ENCODE data around the gene TMEM271. TPM values are rescaled to one million over a fixed set of nuclear protein-coding genes. Genes with fewer than 3 reads are reported as not detected.

Gene TMEM271
- total RNA-seq, 2 experiments from 2014 or later: not detected

DNA sequence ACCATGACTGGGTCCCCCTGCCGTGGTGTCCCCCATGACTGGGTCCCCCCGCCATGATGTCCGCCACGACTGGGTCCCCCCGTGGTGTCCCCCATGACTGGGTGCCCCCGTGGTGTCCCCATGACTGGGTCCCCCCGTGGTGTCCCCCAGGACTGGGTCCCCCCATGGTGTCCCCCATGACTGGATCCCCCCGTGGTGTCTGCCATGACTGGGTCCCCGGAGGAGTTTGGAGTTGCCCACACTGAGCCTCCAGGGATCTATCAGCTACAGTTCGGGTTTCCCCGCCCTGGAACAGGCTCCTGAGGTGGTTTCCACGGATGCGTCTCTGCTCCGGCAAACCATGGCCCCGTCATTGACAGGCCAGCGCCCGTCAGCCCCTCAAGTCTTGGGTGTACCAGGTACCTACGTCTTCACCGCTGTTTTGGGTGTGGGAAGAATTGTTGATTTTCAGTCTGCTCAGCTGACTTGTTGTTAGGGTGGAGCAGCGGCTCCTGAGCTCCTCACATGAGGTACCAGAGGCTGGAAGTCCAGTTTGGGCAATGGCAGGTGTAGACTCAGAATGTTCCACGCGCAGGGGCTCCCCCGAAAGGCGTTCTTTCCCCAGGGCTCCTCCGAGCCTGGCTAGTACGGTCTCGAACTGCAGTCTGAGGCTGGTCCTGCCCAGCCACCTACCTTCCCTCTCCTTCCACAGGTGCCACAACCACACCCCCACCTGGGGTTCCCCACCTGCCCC, 41.0 kb upstream of the TMEM271 start:
- Mint-ChIP-seq H3K36me3 (ENCODE audit: low read depth) (no peaks in the 10 kb centered on the region), H3K27ac (no peak overlapping the region), H3K4me3 (no peak overlapping the region), H3K4me1 (ENCODE audit: low read depth) (no peaks in the 10 kb centered on the region), H3K27me3 (ENCODE audit: low read depth) (peaks cover 10% of the 10 kb centered on the region), H3K9me3 (peaks cover 2% of the 10 kb centered on the region)
- no peak for DNase-seq
- intact Hi-C loops (cut with micrococcal nuclease): no loop called here
- CTCF ChIA-PET: no interaction called here

DNA sequence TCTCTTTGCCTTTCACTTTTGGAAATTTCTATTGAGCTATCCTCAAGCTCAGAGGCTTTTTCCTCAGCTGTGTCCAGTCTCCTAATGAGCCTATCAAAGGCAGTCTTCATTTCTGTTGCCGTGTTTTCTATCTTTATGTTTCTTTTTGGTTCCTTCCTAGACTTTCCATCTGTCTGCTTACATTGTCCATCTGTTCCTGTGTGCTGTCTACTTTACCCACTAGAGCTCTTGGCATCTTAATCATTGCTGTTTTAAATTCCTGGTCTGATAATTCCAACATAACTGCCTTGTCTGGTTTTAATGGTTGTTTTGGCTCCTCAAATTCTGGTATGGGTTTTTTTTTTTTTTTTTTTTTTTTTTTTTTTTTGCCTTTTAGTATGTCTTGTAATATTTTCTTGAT, 40.0 kb upstream of the TMEM271 start:
- DNase-seq: no peak
- H3K27me3 Mint-ChIP-seq (ENCODE audit: low read depth): peaks cover 10% of the 10 kb centered on the region
- no peak overlapping the region for H3K27ac Mint-ChIP-seq
- no peaks in the 10 kb centered on the region for H3K4me1 Mint-ChIP-seq (ENCODE audit: low read depth)
- H3K36me3 Mint-ChIP-seq (ENCODE audit: low read depth): no peaks in the 10 kb centered on the region
- H3K9me3 Mint-ChIP-seq: peaks cover 2% of the 10 kb centered on the region
- no peak overlapping the region for H3K4me3 Mint-ChIP-seq
- CTCF ChIA-PET: no interaction called here
- intact Hi-C loops (cut with micrococcal nuclease): no loop called here

- DNase-seq: no peak
- no peak overlapping the region for H3K27ac Mint-ChIP-seq
- no peaks in the 10 kb centered on the region for H3K4me1 Mint-ChIP-seq (ENCODE audit: low read depth)
- CTCF ChIA-PET: interaction anchor here (1.2 kb wide), 1 partner anchor 12 kb away, joined by 3 read pairs; no protein-coding TSS in a partner anchor
- intact Hi-C loops (cut with micrococcal nuclease): no loop called here
- H3K4me3 Mint-ChIP-seq: no peak overlapping the region
- H3K36me3 Mint-ChIP-seq (ENCODE audit: low read depth): no peaks in the 10 kb centered on the region
- peaks cover 19% of the 10 kb centered on the region for H3K27me3 Mint-ChIP-seq (ENCODE audit: low read depth)
- peaks cover 2% of the 10 kb centered on the region for H3K9me3 Mint-ChIP-seq
These were observed 37.0 kb upstream of the TMEM271 start for GRCh38 chr4:613126-613525.

GRCh38 chr4:612749-613125, 36.6 kb upstream of the TMEM271 start:
- Mint-ChIP-seq H3K4me1 (ENCODE audit: low read depth) (no peaks in the 10 kb centered on the region), H3K9me3 (peaks cover 2% of the 10 kb centered on the region), H3K27ac (no peak overlapping the region), H3K27me3 (ENCODE audit: low read depth) (peaks cover 15% of the 10 kb centered on the region), H3K36me3 (ENCODE audit: low read depth) (no peaks in the 10 kb centered on the region), H3K4me3 (no peak overlapping the region)
- intact Hi-C loops (cut with micrococcal nuclease): no loop called here
- CTCF ChIA-PET: interaction anchor here (1.2 kb wide), 1 partner anchor 12 kb away, joined by 3 read pairs; no protein-coding TSS in a partner anchor
- no peak for DNase-seq

DNA sequence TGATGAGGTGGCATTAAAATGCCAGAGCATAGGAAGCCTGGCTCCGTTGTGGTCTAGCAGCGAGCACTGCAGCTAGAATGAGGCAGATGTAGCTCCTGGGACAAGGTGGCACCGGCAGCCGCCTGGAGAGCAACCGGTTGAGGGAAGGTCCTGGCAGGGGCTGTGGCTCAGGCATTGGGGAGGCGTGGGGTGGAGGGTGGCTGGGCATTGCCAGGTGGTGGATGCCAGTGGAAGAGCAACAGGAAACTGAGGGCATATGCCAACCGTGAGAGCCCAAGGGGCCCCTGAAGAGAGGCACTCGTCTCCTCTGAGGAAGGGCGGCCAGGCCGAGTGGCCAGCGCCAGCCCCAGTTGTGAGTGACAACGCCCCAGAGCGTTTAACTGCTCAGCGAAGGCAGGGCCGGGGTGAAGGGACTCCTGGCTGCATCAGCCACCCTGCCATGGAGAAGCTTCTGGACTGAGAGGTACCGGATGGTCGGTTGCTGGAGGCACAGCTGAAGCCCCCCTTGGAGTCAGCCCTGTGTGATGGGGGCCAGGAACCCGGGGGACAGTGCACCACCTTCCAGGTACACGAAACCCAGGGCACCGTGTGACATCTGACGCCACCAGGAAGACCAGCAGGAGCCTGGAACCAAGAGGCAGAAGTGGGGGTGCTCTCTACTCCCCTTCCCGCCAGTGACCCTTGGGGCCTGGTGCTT, 36.1 kb upstream of the TMEM271 start:
- H3K4me3 Mint-ChIP-seq: no peak overlapping the region
- intact Hi-C loops (cut with micrococcal nuclease): no loop called here
- H3K9me3 Mint-ChIP-seq: peaks cover 2% of the 10 kb centered on the region
- CTCF ChIA-PET: no interaction called here
- peaks cover 13% of the 10 kb centered on the region for H3K27me3 Mint-ChIP-seq (ENCODE audit: low read depth)
- H3K36me3 Mint-ChIP-seq (ENCODE audit: low read depth): no peaks in the 10 kb centered on the region
- H3K27ac Mint-ChIP-seq: no peak overlapping the region
- DNase-seq: no peak
- H3K4me1 Mint-ChIP-seq (ENCODE audit: low read depth): no peaks in the 10 kb centered on the region

GRCh38 chr4:610411-611261, 34.5 kb upstream of the TMEM271 start:
- Mint-ChIP-seq H3K27ac (no peak overlapping the region), H3K27me3 (ENCODE audit: low read depth) (peaks cover 13% of the 10 kb centered on the region), H3K9me3 (peaks cover 2% of the 10 kb centered on the region), H3K4me3 (no peak overlapping the region), H3K4me1 (ENCODE audit: low read depth) (no peaks in the 10 kb centered on the region), H3K36me3 (ENCODE audit: low read depth) (no peaks in the 10 kb centered on the region)
- CTCF ChIA-PET: no interaction called here
- no peak for DNase-seq
- intact Hi-C loops (cut with micrococcal nuclease): no loop called here

- Mint-ChIP-seq H3K27me3 (ENCODE audit: low read depth) (peaks cover 13% of the 10 kb centered on the region), H3K4me1 (ENCODE audit: low read depth) (peaks cover 2% of the 10 kb centered on the region), H3K36me3 (ENCODE audit: low read depth) (no peaks in the 10 kb centered on the region), H3K27ac (no peak overlapping the region), H3K9me3 (peaks cover under 1% of the 10 kb centered on the region), H3K4me3 (no peak overlapping the region)
- CTCF ChIA-PET: no interaction called here
- intact Hi-C loops (cut with micrococcal nuclease): loop anchor here (10.0 kb wide), 1 partner anchor 365 kb away; no protein-coding TSS in a partner anchor
- no peak for DNase-seq
These were observed 33.4 kb upstream of the TMEM271 start for GRCh38 chr4:609400-610050.

GRCh38 chr4:608236-608635, 32.1 kb upstream of the TMEM271 start:
- DNase-seq: no peak
- intact Hi-C loops (cut with micrococcal nuclease): loop anchor here (10.0 kb wide), 1 partner anchor 363 kb away; no protein-coding TSS in a partner anchor
- Mint-ChIP-seq H3K27me3 (ENCODE audit: low read depth) (peaks cover 13% of the 10 kb centered on the region), H3K27ac (no peak overlapping the region), H3K9me3 (no peaks in the 10 kb centered on the region), H3K36me3 (ENCODE audit: low read depth) (no peaks in the 10 kb centered on the region), H3K4me3 (no peak overlapping the region), H3K4me1 (ENCODE audit: low read depth) (peaks cover 2% of the 10 kb centered on the region)
- CTCF ChIA-PET: no interaction called here

DNA sequence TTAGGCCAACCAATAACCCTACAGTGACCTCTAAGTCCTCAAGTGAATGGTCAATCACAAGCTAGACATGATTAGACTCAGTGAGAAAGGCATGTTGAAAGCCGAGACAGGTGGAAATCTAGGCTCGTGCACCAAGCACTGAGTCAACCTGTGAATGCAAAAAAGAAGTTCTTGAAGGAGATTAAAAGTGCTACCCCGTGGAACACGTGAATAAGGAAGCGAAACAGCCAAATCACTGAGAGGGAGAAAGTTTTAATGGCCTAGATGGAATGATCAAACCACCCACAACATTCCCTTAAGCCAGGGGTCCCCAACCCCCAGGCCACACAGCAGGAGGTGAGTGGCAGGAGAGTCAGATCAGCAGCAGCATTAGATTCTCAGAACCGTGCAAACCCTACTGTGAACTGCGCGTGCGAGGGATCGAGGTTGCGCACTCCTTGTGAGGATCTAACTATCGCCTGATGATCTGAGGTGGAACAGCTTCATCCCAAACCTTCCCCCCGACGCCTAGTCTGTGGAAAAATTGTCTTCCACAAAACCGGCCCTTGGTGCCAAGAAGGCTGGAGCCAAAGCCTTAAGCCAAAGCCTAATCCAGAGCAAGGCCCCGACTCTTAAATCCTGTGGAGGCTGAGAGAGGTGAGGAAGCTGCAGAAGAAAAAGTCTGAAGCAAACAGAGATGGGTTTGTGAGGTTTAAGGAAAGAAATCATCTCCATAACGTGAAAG, 29.8 kb upstream of the TMEM271 start:
- intact Hi-C loops (cut with micrococcal nuclease): loop anchor here (10.0 kb wide), 1 partner anchor 361 kb away; no protein-coding TSS in a partner anchor
- no peak overlapping the region for H3K27ac Mint-ChIP-seq
- DNase-seq: no peak
- H3K4me3 Mint-ChIP-seq: no peak overlapping the region
- peaks cover 2% of the 10 kb centered on the region for H3K4me1 Mint-ChIP-seq (ENCODE audit: low read depth)
- CTCF ChIA-PET: no interaction called here
- peaks cover 16% of the 10 kb centered on the region for H3K27me3 Mint-ChIP-seq (ENCODE audit: low read depth)
- H3K36me3 Mint-ChIP-seq (ENCODE audit: low read depth): no peaks in the 10 kb centered on the region
- H3K9me3 Mint-ChIP-seq: no peaks in the 10 kb centered on the region

DNA sequence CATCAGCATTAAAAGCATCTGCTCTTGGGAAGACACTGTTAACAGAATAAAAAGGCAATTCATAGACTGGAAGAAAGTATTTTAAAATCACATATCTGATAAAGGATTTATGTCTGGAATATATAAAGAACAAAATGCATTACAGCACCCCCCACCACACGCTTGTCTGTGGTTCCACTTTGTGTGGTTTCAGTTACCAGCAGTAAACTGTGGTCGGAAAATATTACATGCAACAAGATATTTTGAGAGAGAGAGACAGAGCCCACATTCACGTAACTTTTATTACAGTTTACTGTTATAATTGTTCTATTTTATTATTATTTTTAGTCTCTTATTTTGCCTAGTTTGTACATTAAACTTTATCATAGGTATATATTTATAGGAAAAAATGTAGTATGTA, 28.0 kb upstream of the TMEM271 start:
- Mint-ChIP-seq H3K27me3 (ENCODE audit: low read depth) (peaks cover 3% of the 10 kb centered on the region), H3K27ac (no peak overlapping the region), H3K36me3 (ENCODE audit: low read depth) (no peaks in the 10 kb centered on the region), H3K4me1 (ENCODE audit: low read depth) (peaks cover 2% of the 10 kb centered on the region), H3K4me3 (no peak overlapping the region), H3K9me3 (no peaks in the 10 kb centered on the region)
- CTCF ChIA-PET: no interaction called here
- intact Hi-C loops (cut with micrococcal nuclease): loop anchor here (5.0 to 10.0 kb wide), 3 partner anchors 173 to 383 kb away; partner anchors contain the start of gene IDUA
- DNase-seq: peak; percentile 37

- H3K27me3 Mint-ChIP-seq (ENCODE audit: low read depth): peaks cover 12% of the 10 kb centered on the region
- H3K9me3 Mint-ChIP-seq: no peaks in the 10 kb centered on the region
- H3K27ac Mint-ChIP-seq: no peak overlapping the region
- no peaks in the 10 kb centered on the region for H3K36me3 Mint-ChIP-seq (ENCODE audit: low read depth)
- DNase-seq: peak; percentile 86
- intact Hi-C loops (cut with micrococcal nuclease): loop anchor here (1.0 to 10.0 kb wide), 4 partner anchors 72 to 385 kb away; partner anchors contain the start of genes ATP5ME, IDUA and MYL5
- CTCF ChIA-PET: interaction anchor here (0.7 to 1.2 kb wide), 7 partner anchors 9 to 140 kb away, joined by 3 to 4 read pairs (median 3); partner anchors contain the start of genes ATP5ME and MYL5
- H3K4me1 Mint-ChIP-seq (ENCODE audit: low read depth): peaks cover 2% of the 10 kb centered on the region
- no peak overlapping the region for H3K4me3 Mint-ChIP-seq
These were observed 26.5 kb upstream of the TMEM271 start for GRCh38 chr4:602559-602942.
